NCI-H1694 treated with DMSO at 0.1 percent for 48 hours (cell line): ENCODE results near the gene PCBD2.
"Not testable (repeated sequence)": the region's sequence is repeated elsewhere in the genome, so short reads cannot be mapped to it uniquely, and the experiment has no call there.

ENCODE experiments used
- DNase-seq: peaks from one replicate; lab custom pipeline; 2025; lab: John Stamatoyannopoulos, UW

PCBD2 gene

GRCh38 chr5:134904610-134905245, at the start of gene PCBD2:
PCBD2 (plus strand) TSS chr5:134905131; CDS start chr5:134905140, 9 bp downstream.
- DNase-seq = peak; percentile 78

GRCh38 chr5:134856465-134856864, 48.5 kb upstream of the PCBD2 start:
- DNase-seq = not testable (repeated sequence)

DNA sequence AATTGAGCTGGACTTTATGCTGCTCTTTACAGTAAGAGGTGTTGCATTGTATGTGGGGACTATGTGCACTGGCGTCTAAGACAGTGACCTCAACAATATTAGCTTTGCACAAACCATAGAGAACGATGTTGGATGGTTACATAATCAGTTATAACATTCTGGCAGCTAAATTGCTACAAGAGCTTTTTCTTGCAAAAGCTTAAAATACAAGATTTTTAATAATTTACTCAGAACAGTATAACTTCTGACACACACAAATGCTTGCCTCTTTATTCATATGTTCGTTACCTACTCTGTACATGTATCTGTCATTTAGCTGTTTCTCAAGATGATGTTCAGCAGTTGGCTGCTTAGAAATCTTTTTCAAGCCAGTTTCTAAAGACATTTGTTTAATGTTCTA, 47.5 kb upstream of the PCBD2 start:
- no peak for DNase-seq

GRCh38 chr5:134864707-134865106, 40.2 kb upstream of the PCBD2 start:
- DNase-seq = no peak

DNA sequence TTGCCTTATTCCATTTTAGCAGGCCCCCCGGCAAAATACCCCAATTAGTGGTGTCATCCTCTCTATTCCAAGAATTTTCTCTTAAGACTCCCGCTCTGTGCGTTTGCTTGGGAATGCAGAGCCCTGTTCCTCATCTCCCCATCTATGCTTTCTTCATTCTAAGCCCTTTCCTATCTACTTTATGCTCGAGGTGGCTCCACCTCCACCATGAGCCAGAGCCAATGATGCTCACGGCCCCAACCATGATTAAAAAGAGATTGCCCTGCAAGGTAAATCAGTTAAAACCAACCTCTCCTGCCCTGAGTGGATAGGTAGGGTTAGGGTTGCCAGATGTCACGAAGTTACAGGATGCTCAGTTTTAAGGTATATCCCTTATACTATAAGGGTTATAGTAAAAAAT, 31.4 kb upstream of the PCBD2 start:
- DNase-seq = no peak

GRCh38 chr5:134873987-134874830, 30.7 kb upstream of the PCBD2 start, which contains the start of gene TXNDC15:
TXNDC15 (plus strand) TSS chr5:134874371; CDS start chr5:134874428, 57 bp downstream.
- DNase-seq = peak; percentile 45

DNA sequence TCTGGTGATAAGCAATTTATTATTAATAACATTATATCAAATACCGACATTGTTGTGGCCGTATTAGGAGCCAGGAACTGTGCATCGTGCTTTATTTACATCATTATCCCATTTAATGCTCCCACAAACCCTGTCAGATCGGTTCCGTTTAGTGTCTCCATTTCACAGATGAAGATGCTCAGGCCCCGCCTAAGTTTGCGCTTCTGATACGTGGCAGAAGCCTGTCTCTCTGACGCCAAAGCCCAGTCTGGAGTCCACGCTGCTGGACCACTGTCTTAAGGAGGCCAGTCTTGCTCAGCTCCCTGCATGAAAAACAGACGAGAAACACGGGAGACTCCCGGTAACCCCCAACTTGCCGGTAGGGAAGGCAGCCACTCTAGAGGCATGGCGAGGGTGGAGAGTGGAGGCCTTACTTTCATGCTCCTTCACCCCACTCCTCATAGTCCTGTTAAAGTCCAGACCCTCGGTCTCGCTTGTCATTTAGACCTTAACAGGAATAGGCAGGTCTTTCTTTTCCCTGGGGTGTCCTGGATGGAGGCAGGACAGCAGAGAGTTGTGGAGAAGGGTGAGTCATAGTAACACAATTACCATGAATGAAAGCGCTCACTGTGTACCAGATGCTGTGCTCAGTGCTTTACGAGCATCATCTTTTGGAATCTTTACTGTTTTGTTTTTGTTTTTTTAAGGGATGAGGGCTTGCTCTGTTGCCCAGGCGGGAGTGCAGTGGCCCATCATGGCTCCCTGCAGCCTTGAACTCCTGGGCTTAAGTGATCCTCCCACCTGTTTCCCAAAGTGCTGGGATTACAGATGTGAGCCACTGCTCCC, 29.9 kb upstream of the PCBD2 start:
- DNase-seq = peak; percentile 10

- DNase-seq = no peak
Measured at GRCh38 chr5:134877159-134877558, 27.8 kb upstream of the PCBD2 start.

DNA sequence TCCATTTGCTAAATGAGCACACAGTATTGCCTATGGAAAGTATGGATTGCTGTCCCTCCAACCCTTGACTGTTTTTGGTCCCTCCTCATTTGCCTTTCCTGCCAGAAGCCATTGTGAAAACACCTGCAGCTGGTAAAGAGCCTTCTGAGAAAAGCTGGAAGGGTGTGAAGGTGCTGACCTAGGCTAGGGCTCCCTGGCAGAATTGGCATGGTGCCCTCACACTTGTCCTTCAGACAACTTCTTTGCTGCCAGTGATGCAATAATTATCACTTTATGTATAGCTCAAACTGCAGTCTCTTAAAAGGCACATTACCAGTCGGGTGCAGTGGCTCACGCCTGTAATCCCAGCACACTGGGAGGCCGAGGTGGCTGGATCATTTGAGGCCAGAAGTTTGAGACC, 26.5 kb upstream of the PCBD2 start:
- no peak for DNase-seq

GRCh38 chr5:134879456-134879855, 25.5 kb upstream of the PCBD2 start:
- DNase-seq = no peak

DNA sequence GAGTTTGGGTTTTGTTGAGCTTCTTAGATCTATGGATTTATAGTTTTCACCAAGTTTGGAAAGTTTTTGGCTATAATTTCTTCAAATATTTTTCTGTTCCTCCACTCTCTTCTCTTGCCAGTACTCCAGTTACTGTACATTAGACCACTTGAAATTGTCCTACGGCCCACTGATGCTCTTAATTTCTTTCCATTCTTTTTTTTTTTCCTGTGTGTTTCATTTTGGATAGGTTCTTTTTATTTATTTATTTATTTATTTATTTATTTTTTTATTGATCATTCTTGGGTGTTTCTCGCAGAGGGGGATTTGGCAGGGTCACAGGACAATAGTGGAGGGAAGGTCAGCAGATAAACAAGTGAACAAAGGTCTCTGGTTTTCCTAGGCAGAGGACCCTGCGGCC, 24.0 kb upstream of the PCBD2 start:
- not testable (repeated sequence) for DNase-seq

DNA sequence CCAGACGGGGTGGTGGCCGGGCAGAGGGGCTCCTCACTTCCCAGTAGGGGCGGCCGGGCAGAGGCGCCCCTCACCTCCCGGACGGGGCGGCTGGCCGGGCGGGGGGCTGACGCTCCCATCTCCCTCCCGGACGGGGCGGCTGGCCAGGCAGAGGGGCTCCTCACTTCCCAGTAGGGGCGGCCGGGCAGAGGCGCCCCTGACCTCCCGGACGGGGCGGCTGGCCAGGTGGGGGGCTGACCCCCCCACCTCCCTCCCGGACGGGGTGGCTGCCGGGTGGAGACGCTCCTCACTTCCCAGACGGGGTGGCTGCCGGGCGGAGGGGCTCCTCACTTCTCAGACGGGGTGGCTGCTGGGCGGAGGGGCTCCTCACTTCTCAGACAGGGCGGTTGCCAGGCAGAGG, 23.2 kb upstream of the PCBD2 start:
- DNase-seq = not testable (repeated sequence)

DNA sequence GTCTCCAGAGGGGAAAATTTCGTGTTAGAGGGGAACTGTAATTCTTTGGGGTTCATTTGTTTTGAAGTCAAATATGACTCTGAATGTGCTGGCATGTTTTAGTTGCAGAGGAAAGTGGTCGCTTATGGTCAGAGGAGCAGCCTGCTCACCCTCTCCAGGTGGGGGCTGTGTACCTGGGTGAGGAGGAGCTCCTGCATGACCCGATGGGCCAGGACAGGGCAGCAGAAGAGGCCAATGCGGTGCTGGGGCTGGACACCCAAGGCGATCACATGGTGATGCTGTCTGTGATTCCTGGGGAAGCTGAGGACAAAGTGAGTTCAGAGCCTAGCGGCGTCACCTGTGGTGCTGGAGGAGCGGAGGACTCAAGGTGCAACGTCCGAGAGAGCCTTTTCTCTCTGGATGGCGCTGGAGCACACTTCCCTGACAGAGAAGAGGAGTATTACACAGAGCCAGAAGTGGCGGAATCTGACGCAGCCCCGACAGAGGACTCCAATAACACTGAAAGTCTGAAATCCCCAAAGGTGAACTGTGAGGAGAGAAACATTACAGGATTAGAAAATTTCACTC, 17.3 kb upstream of the PCBD2 start:
- DNase-seq = no peak

DNA sequence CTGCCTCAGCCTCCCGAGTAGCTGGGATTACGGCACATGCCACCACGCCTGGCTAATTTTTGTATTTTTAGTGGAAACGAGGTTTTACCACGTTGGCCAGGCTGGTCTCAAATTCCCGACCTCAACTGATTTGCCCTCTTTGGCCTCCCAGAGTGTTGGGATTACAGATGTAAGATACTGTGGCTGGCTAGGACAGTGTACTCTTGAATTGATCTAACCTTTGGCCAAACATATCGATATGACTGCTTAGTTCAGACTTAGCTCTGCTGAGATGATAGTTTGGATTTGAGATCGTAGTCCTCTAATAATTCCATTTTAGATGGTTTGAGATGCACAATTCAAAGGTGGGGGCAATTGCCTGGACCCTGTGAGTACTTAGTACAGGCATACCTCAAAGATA, 15.6 kb upstream of the PCBD2 start:
- no peak for DNase-seq

DNA sequence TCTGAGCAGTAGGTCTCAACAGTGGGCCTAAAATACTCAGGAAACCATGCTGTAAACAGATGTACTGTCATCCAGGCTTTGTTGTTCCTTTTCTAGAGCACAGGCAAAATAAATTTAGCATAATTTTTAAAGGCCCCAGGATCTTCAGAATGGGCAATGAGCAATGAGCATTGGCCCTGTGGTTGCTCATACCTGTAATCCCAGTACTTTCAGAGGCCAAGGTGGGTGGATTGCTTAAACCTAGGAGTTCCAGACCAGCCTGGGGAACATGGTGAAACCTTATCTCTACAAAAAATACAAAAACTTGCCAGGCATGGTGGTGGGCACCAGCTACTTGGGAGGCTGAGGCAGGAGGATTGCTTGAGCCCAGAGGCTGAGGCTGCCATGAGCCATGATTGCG, 13.5 kb upstream of the PCBD2 start:
- DNase-seq = no peak

DNA sequence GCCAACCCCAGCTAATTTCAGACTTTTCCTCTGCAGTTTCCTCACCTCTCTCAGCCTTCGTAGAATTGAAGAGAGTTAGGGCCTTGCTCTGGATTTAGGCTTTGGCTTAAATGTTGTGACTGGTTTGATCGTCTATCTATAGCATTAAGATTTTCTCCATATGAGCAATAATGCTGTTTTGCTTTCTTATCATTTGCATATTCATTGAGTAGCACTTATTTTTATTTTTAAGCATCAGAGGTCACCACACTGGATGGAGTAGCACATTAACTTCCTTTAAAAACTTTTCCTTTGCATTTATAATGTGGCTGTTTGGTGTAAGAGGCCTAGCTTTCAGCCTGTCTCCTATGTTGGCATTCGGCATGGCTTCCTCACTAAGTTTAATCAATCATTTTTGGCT, 12.6 kb upstream of the PCBD2 start:
- DNase-seq = no peak

GRCh38 chr5:134892926-134893325, 12.0 kb upstream of the PCBD2 start:
- no peak for DNase-seq

GRCh38 chr5:134893748-134894505, 11.0 kb upstream of the PCBD2 start:
- DNase-seq = no peak

- no peak for DNase-seq
Measured at GRCh38 chr5:134902071-134902801, 2.7 kb upstream of the PCBD2 start.

- peak; percentile 70 for DNase-seq
Measured at GRCh38 chr5:134905246-134905996, 490 bp downstream of the PCBD2 start.
